Measurements from ENCODE around the gene EPRS1. TPM values are rescaled to one million over a fixed set of nuclear protein-coding genes. Genes with fewer than 3 reads are reported as not detected.

The EPRS1 gene
- total RNA-seq (100 to 1,000 TPM in 1 of 6 donors, 10 to 100 TPM in 5; 46.1 to 131 (median 63.8) TPM), polyA plus RNA-seq (10 to 100 TPM; 32.7 to 38.9 TPM)

- H3K36me3 ChIP-seq, result no peaks in the 10 kb centered on the region
- no peaks in the 10 kb centered on the region for H3K9me3 ChIP-seq
- 0 to 1% methylated on average over 69 to 71 of the region's 71 CpGs for WGBS, 2 donors
- no peaks in the 10 kb centered on the region for H3K27me3 ChIP-seq
- H3K4me1 ChIP-seq, result peaks cover 0 to 20% (median 12%) of the 10 kb centered on the region in 3 donors
- peak; percentile 98 to 99 (median 99) for ATAC-seq
- FAIRE-seq, result peak; percentile 86
- intact Hi-C loops (cut with DNase I), result no loop called here
- TF ChIP-seq, protein P1, sequence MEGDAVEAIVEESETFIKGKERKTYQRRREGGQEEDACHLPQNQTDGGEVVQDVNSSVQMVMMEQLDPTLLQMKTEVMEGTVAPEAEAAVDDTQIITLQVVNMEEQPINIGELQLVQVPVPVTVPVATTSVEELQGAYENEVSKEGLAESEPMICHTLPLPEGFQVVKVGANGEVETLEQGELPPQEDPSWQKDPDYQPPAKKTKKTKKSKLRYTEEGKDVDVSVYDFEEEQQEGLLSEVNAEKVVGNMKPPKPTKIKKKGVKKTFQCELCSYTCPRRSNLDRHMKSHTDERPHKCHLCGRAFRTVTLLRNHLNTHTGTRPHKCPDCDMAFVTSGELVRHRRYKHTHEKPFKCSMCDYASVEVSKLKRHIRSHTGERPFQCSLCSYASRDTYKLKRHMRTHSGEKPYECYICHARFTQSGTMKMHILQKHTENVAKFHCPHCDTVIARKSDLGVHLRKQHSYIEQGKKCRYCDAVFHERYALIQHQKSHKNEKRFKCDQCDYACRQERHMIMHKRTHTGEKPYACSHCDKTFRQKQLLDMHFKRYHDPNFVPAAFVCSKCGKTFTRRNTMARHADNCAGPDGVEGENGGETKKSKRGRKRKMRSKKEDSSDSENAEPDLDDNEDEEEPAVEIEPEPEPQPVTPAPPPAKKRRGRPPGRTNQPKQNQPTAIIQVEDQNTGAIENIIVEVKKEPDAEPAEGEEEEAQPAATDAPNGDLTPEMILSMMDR (IDR thresholded peaks at IDR 0.05), result peak; percentile 60 to 85 (median 68)
- DNase-seq, result peak; percentile 91 to 96 (median 94)
- H3K4me3 ChIP-seq, result peak within 1 kb of the TSS; percentile 57 to 81 (median 76)
- peak within 1 kb of the TSS; percentile 71 to 80 (median 74) for H3K27ac ChIP-seq
These were observed at the start of gene EPRS1 for GRCh38 chr1:220046052-220046930. Gene EPRS1 (minus strand): TSS chr1:220046505. CDS start chr1:220046388, 117 bp downstream.

- intact Hi-C loops (cut with DNase I), result no loop called here
- Histone ChIP-seq H3K4me3 (peak within 1 kb of the TSS; percentile 81 to 96 (median 94)), H3K27ac (peak within 1 kb of the TSS; percentile 70 to 90 (median 81)), H3K27me3 (no peaks in the 10 kb centered on the region), H3K4me1 (peaks cover 5 to 10% (median 9%) of the 10 kb centered on the region in 3 donors), H3K9me3 (no peaks in the 10 kb centered on the region), H3K36me3 (no peaks in the 10 kb centered on the region)
- DNase-seq (peak; percentile 88 to 95 (median 93)), FAIRE-seq (no peak), ATAC-seq (peak; percentile 90 to 95 (median 92))
- TF ChIP-seq, protein P1 (IDR thresholded peaks at IDR 0.05), result no peak
- 0 to 1% methylated on average over 69 to 73 of the region's 73 CpGs for WGBS, 2 donors
These were observed 48.0 kb upstream of the EPRS1 start, which contains the start of gene IARS2 for GRCh38 chr1:220094016-220094911. Gene IARS2 (plus strand): TSS chr1:220094132. CDS start chr1:220094217, 85 bp downstream.

GRCh38 chr1:220093361-220094015 lies 47.2 kb upstream of the EPRS1 start:
- H3K4me1 ChIP-seq, result peaks cover 5 to 10% (median 9%) of the 10 kb centered on the region in 3 donors
- H3K9me3 ChIP-seq, result no peaks in the 10 kb centered on the region
- no peaks in the 10 kb centered on the region for H3K27me3 ChIP-seq
- peak overlapping the region in 3 of 4 donors; percentile 81 to 96 (median 94) for H3K4me3 ChIP-seq
- DNase-seq (no peak), ATAC-seq (peak in 1 of 4 donors; percentile 3), FAIRE-seq (no peak)
- intact Hi-C loops (cut with DNase I), result no loop called here
- TF ChIP-seq, protein P1 (IDR thresholded peaks at IDR 0.05), result no peak
- H3K36me3 ChIP-seq, result no peaks in the 10 kb centered on the region
- peak overlapping the region in 2 of 4 donors; percentile 88 to 90 for H3K27ac ChIP-seq
- WGBS, 2 donors, result 17% methylated on average over 12 of the region's 12 CpGs

- no peak overlapping the region for H3K4me3 ChIP-seq
These were observed 46.4 kb upstream of the EPRS1 start for GRCh38 chr1:220092694-220093093.

More at GRCh38 chr1:220092694-220093093, 46.4 kb upstream of the EPRS1 start:
- TF ChIP-seq, protein P1 (IDR thresholded peaks at IDR 0.05), result no peak
- H3K36me3 ChIP-seq, result no peaks in the 10 kb centered on the region
- H3K27ac ChIP-seq, result no peak overlapping the region
- H3K9me3 ChIP-seq, result no peaks in the 10 kb centered on the region
- WGBS, 2 donors, result 98 to 100% methylated on average over 1 of the region's 1 CpG
- no peaks in the 10 kb centered on the region for H3K27me3 ChIP-seq
- H3K4me1 ChIP-seq, result peaks cover 5 to 10% (median 9%) of the 10 kb centered on the region in 3 donors
- no peak for FAIRE-seq
- ATAC-seq, result no peak
- DNase-seq, result no peak
- intact Hi-C loops (cut with DNase I), result no loop called here
